Measurements from ENCODE around the gene SLC25A14. TPM values are rescaled to one million over a fixed set of nuclear protein-coding genes. Genes with fewer than 3 reads are reported as not detected.

The SLC25A14 gene
- total and polyA plus RNA-seq, 2 of the 8 experiments (the other 6 are each of a cell fraction or from before 2014, with no cell fraction given) = 9.3 to 14.2 TPM

DNA sequence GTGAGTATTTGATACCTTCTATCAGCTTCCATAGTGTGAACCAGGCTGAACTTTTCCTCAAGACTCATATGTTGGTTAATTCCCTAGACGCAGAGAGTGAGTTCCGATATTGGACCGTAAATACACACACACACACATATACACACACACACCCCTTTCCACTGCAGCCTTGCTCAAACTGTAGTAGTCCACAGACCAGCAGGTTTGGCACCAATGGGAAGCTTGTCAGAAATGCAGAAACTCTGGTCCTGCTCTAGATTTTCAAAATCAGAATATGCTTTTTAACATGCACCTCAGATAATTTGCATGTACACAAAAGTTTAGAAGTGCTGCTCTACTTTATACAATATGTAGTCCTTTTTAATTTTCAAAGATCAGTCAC lies 43.4 kb upstream of the SLC25A14 start:
- no peaks in the 10 kb centered on the region for H3K23me2 ChIP-seq (ENCODE audit: low read depth, low read length)
- H3K56ac ChIP-seq (replicated peaks; ENCODE audit: insufficient read length, low read depth, low read length) = no peak overlapping the region
- H2BK20ac ChIP-seq (ENCODE audit: low read length) = no peak overlapping the region
- H3K4me2 ChIP-seq (ENCODE audit: insufficient read depth in 1 of 2, low read depth in 2 of 2, low read length in 2 of 2) = no peak overlapping the region
- H4K20me1 ChIP-seq (replicated peaks in 1 of 2; ENCODE audit: control insufficient read depth in 1 of 2, insufficient read depth in 2 of 2, low read length in 2 of 2) = no peaks in the 10 kb centered on the region
- H4K5ac ChIP-seq (ENCODE audit: insufficient read length, low read depth, low read length) = no peak overlapping the region
- POLR2A ChIA-PET (ENCODE audit: partially characterized antibody) = interaction anchor here (1.1 kb wide), 1 partner anchor 14 kb away, joined by 3 read pairs; no protein-coding TSS in a partner anchor
- H2AK5ac ChIP-seq (ENCODE audit: low read depth, low read length) = no peak overlapping the region
- CTCF ChIA-PET (ENCODE audit: partially characterized antibody) = no interaction called here
- no peaks in the 10 kb centered on the region for H3K79me1 ChIP-seq (ENCODE audit: low read depth, low read length)
- H3K23ac ChIP-seq (ENCODE audit: insufficient read length) = no peak overlapping the region
- H3K36me3 ChIP-seq (ENCODE audit: control insufficient read depth in 2 of 4, insufficient read depth in 4 of 4, low read length in 3 of 4) = no peaks in the 10 kb centered on the region
- H4K91ac ChIP-seq (replicated peaks; ENCODE audit: insufficient read length, low read length) = no peak overlapping the region
- no peaks in the 10 kb centered on the region for H3K79me2 ChIP-seq (ENCODE audit: control insufficient read depth in 1 of 2, insufficient read depth in 2 of 2, low read length in 2 of 2)
- H3K14ac ChIP-seq (ENCODE audit: insufficient read length) = no peak overlapping the region
- no peak overlapping the region for H3K4ac ChIP-seq (replicated peaks; ENCODE audit: insufficient read length, low read depth, low read length)
- FAIRE-seq (no peak), DNase-seq (ENCODE audit: low read depth in 1 of 2, low spot score in 2 of 2) (no peak)
- no peak overlapping the region for H3K18ac ChIP-seq (ENCODE audit: extremely low read depth, low read length)
- H2BK12ac ChIP-seq (ENCODE audit: low read depth, low read length) = no peak overlapping the region
- H2BK120ac ChIP-seq (replicated peaks; ENCODE audit: low read depth, low read length) = no peak overlapping the region
- no peaks in the 10 kb centered on the region; a peak in 1 of 7 replicates for H3K4me1 ChIP-seq (replicated peaks in 1 of 4; ENCODE audit: control insufficient read depth in 3 of 4, insufficient read depth in 4 of 4, low read length in 3 of 4)
- no peak overlapping the region for H3K9ac ChIP-seq (replicated peaks in 1 of 4; ENCODE audit: extremely low read depth in 1 of 4, low read depth in 3 of 4, low read length in 3 of 4)
- H3K27me3 ChIP-seq (replicated peaks in 1 of 4; ENCODE audit: control insufficient read depth in 3 of 4, extremely low read depth in 1 of 4, insufficient read depth in 3 of 4, low read length in 3 of 4) = no peaks in the 10 kb centered on the region
- no peak overlapping the region for H3K27ac ChIP-seq (ENCODE audit: low read depth, low read length)
- H2AFZ ChIP-seq (ENCODE audit: low read length) = no peak overlapping the region
- 100% methylated on average over 3 of the region's 3 CpGs; no CpG with 5 or more reads in 1 of the 2 experiments for WGBS, 2 experiments (ENCODE audit: extremely low coverage in 1 of 2, insufficient coverage in 1 of 2, insufficient read length in 1 of 2, insufficient replicate concordance in 2 of 2, low coverage in 1 of 2, low lambda C conversion rate in 2 of 2, missing lambda C conversion rate in 1 of 2)
- H2BK15ac ChIP-seq (ENCODE audit: low read length) = no peak overlapping the region
- H2BK5ac ChIP-seq (ENCODE audit: low read depth, low read length) = no peak overlapping the region
- H4K8ac ChIP-seq (ENCODE audit: extremely low read depth, insufficient read depth, low read length) = no peak overlapping the region
- H3K4me3 ChIP-seq (ENCODE audit: extremely low read depth in 1 of 4, insufficient read depth in 2 of 4, low read depth in 3 of 4, low read length in 4 of 4) = no peak overlapping the region
- 0 out of 4 replicates have a peak, but pooled peaks cover 0 to 3% of the 10 kb centered on the region in 2 experiments for H3K9me3 ChIP-seq (ENCODE audit: insufficient read depth in 2 of 2, low read depth in 1 of 2, low read length in 1 of 2)
- no peak for TF ChIP-seq GABPA (IDR thresholded peaks at IDR 0.05; ENCODE audit: borderline replicate concordance, insufficient read depth, low read length)
- TF ChIP-seq RXRA (IDR thresholded peaks at IDR 0.05; ENCODE audit: insufficient read depth, low read depth, low read length) = no peak
- no peak for TF ChIP-seq HDAC2 (IDR thresholded peaks at IDR 0.05; ENCODE audit: borderline replicate concordance in 1 of 2, low read depth in 2 of 2, low read length in 2 of 2)
- TF ChIP-seq ZNF274 (IDR thresholded peaks at IDR 0.05; ENCODE audit: borderline replicate concordance, extremely low read depth, low read length) = no peak
- TF ChIP-seq KDM1A (IDR thresholded peaks at IDR 0.05; ENCODE audit: borderline replicate concordance, low read length) = no peak
- TF ChIP-seq SP4 (IDR thresholded peaks at IDR 0.05; ENCODE audit: low read length) = no peak
- TF ChIP-seq POLR2AphosphoS5 (IDR thresholded peaks at IDR 0.05; ENCODE audit: low read depth, low read length) = no peak
- no peak for TF ChIP-seq SIX5 (IDR thresholded peaks at IDR 0.05; ENCODE audit: low read depth, low read length)
- no peak for TF ChIP-seq SIN3A (conservative IDR thresholded peaks at IDR 0.05 in 1 of 2, IDR thresholded peaks at IDR 0.05 in 1 of 2; ENCODE audit: low read depth in 1 of 2, low read length in 2 of 2)
- TF ChIP-seq FOSL1 (IDR thresholded peaks at IDR 0.05; ENCODE audit: insufficient read depth, low read depth, low read length) = no peak
- no peak for TF ChIP-seq CHD1 (IDR thresholded peaks at IDR 0.05; ENCODE audit: low read depth, low read length)
- no peak for TF ChIP-seq CTBP2 (IDR thresholded peaks at IDR 0.05; ENCODE audit: borderline replicate concordance, insufficient read depth, insufficient read length, low read length)
- no peak for TF ChIP-seq EP300 (IDR thresholded peaks at IDR 0.05; ENCODE audit: borderline replicate concordance in 1 of 2, low read depth in 2 of 2, low read length in 2 of 2)
- no peak for TF ChIP-seq EZH2 (IDR thresholded peaks at IDR 0.05; ENCODE audit: low read depth, low read length, severe bottlenecking)
